Activated T-cell treated with anti-CD3 and anti-CD28 coated beads for 1 hour (primary cell): ENCODE results near the gene CMSS1.

ENCODE experiments used
- DNase-seq: peaks from one replicate; pipeline ENCODE4 v3.0.0-alpha.2; 2020; ENCODE audit warnings: low read depth

The CMSS1 gene

GRCh38 chr3:100057716-100058575 is 240.3 kb downstream of the CMSS1 start:
- DNase-seq: no peak

GRCh38 chr3:100059472-100059871 is 241.8 kb downstream of the CMSS1 start:
- no peak for DNase-seq

- no peak for DNase-seq
Observed at GRCh38 chr3:100060685-100061484, 243.2 kb downstream of the CMSS1 start.

GRCh38 chr3:100062665-100063064 is 245.0 kb downstream of the CMSS1 start:
- no peak for DNase-seq

GRCh38 chr3:100063929-100064461 is 246.3 kb downstream of the CMSS1 start:
- no peak for DNase-seq

GRCh38 chr3:100067589-100067988 is 249.9 kb downstream of the CMSS1 start:
- DNase-seq: no peak

- DNase-seq: peak; percentile 69
Observed at GRCh38 chr3:100068826-100069225, 251.2 kb downstream of the CMSS1 start.

GRCh38 chr3:100069472-100069871 is 251.8 kb downstream of the CMSS1 start:
- no peak for DNase-seq

GRCh38 chr3:100072326-100073048 is 254.8 kb downstream of the CMSS1 start:
- DNase-seq: no peak

GRCh38 chr3:100073049-100073713 is 255.5 kb downstream of the CMSS1 start:
- DNase-seq: no peak

GRCh38 chr3:100073714-100074307 is 256.1 kb downstream of the CMSS1 start:
- no peak for DNase-seq

- no peak for DNase-seq
Observed at GRCh38 chr3:100075196-100075595, 257.5 kb downstream of the CMSS1 start.

- no peak for DNase-seq
Observed at GRCh38 chr3:100075851-100076730, 258.4 kb downstream of the CMSS1 start.

GRCh38 chr3:100076731-100077529 is 259.3 kb downstream of the CMSS1 start:
- DNase-seq: no peak

- no peak for DNase-seq
Observed at GRCh38 chr3:100079328-100079727, 261.7 kb downstream of the CMSS1 start.

- DNase-seq: no peak
Observed at GRCh38 chr3:100080573-100080972, 262.9 kb downstream of the CMSS1 start.

- DNase-seq: no peak
Observed at GRCh38 chr3:100081311-100081710, 263.6 kb downstream of the CMSS1 start.

- DNase-seq: no peak
Observed at GRCh38 chr3:100081986-100082692, 264.5 kb downstream of the CMSS1 start.

- no peak for DNase-seq
Observed at GRCh38 chr3:100082714-100083113, 265.1 kb downstream of the CMSS1 start.
